HCT116 (cell line): Measurements from ENCODE around the gene SPON1. TPM values are rescaled to one million over a fixed set of nuclear protein-coding genes. Genes with fewer than 3 reads are reported as not detected.

Source experiments
- ATAC-seq: fragments of 200-7000 bp; cut with Tn5 transposase; 2 replicates; pipeline ENCODE4 v1.9.1; 2020; ENCODE audit warnings: mild to moderate bottlenecking, moderate library complexity
- BruUV-seq: library from RNA; stranded (reverse); fragments of 400-500 nt; replicated peaks from 2 replicates; lab custom pipeline; 2021; lab: Mats Ljungman, UMichigan
- CTCF ChIA-PET: fragments of 300-600 bp; sonication (Branson Sonifier 250); formaldehyde crosslinking; loops from one replicate; lab custom pipeline; 2021; ENCODE audit warnings: antibody characterized with exemption; lab: Charles Lee
- POLR2A ChIA-PET: fragments of 300-600, 350-600 bp; sonication (Branson Sonifier 250); formaldehyde crosslinking; loops from one replicate; lab custom pipeline; 2021; ENCODE audit warnings: antibody characterized with exemption; lab: Charles Lee
- RAD21 ChIA-PET, 2 experiments: fragments of 300-600 bp; sonication (Branson Sonifier 250); formaldehyde crosslinking; loops; one replicate each; lab custom pipeline; 2023; ENCODE audit warnings: low total read pairs in 2 of 2; ENCODE audit not compliant: uncharacterized antibody in 2 of 2, unreplicated experiment in 2 of 2, low non-redundant PET in 1 of 2; lab: Charles Lee
- DNase-seq: peaks from one replicate; pipeline ENCODE4 v3.0.0-alpha.2; 2010; ENCODE audit warnings: low read depth, low spot score
- H2AFZ ChIP-seq: fragments of 200-600 bp; shearing (Covaris generic), sonication (generic); 2 replicates; pipeline ENCODE4 v1.6.1; 2017; ENCODE audit warnings: low read depth, mixed run types, mixed read lengths, antibody characterized with exemption, low read length; ENCODE audit not compliant: poor library complexity, severe bottlenecking
- H3K27ac ChIP-seq: 2 replicates; pipeline ENCODE4 v1.5.1; 2012; ENCODE audit warnings: low read depth, low read length
- H3K27me3 ChIP-seq: fragments of 200-600 bp; sonication (generic); 2 replicates; pipeline ENCODE4 v1.6.1; 2016; ENCODE audit warnings: mixed run types, low read length, mixed read lengths; ENCODE audit not compliant: insufficient read depth
- H3K36me3 ChIP-seq, 2 experiments: fragments of 200-500 bp in 1 of 2; fragments of 200-600 bp in 1 of 2; sonication (Bioruptor generic) in 1 of 2; sonication (generic) in 1 of 2; 2 replicates each; pipeline versions ENCODE4 v1.5.1 to v1.6.1; 2014 to 2016; ENCODE audit warnings: low read length in 2 of 2, inconsistent platforms in 1 of 2, mixed read lengths in 1 of 2, mixed run types in 1 of 2; ENCODE audit not compliant: insufficient read depth in 2 of 2, control insufficient read depth in 1 of 2
- H3K4me1 ChIP-seq, 2 experiments: fragments of 200-600 bp in 1 of 2; sonication (generic) in 1 of 2; 2 replicates each; pipeline versions ENCODE4 v1.5.1 to v1.6.1; 2012 to 2017; ENCODE audit warnings: low read length in 2 of 2, inconsistent platforms in 1 of 2, mild to moderate bottlenecking in 1 of 2, mixed read lengths in 1 of 2, mixed run types in 1 of 2, moderate library complexity in 1 of 2; ENCODE audit not compliant: insufficient read depth in 2 of 2, control insufficient read depth in 1 of 2
- H3K4me2 ChIP-seq: fragments of 200-600 bp; sonication (generic); 2 replicates; pipeline ENCODE4 v1.6.1; 2017; ENCODE audit warnings: mixed run types, low read length, mixed read lengths
- H3K4me3 ChIP-seq, 2 experiments: fragments of 200-600 bp in 1 of 2; sonication (generic) in 1 of 2; replicated peaks in 1 of 2; 2 replicates each; pipeline ENCODE4 v1.5.1; 2011 to 2016; ENCODE audit warnings: low read length in 2 of 2, control low read depth in 1 of 2, low read depth in 1 of 2, mild to moderate bottlenecking in 1 of 2, mixed read lengths in 1 of 2, mixed run types in 1 of 2
- H3K79me2 ChIP-seq: fragments of 200-600 bp; sonication (generic); 2 replicates; pipeline ENCODE4 v1.6.1; 2017; ENCODE audit warnings: mild to moderate bottlenecking, mixed run types, low read length, moderate library complexity, mixed read lengths; ENCODE audit not compliant: insufficient read depth
- H3K9ac ChIP-seq: fragments of 200-600 bp; sonication (generic); 2 replicates; pipeline ENCODE4 v1.6.1; 2016; ENCODE audit warnings: low read length, mixed read lengths
- H3K9me2 ChIP-seq: fragments of 200-600 bp; sonication (generic), shearing (Covaris generic); 2 replicates; pipeline ENCODE4 v1.6.1; 2017; ENCODE audit warnings: mixed run types, mild to moderate bottlenecking, moderate library complexity; ENCODE audit not compliant: insufficient read depth
- H3K9me3 ChIP-seq, 2 experiments: fragments of 200-500 bp in 1 of 2; fragments of 200-600 bp in 1 of 2; sonication (Bioruptor generic) in 1 of 2; sonication (generic) in 1 of 2; 2 replicates each; pipeline ENCODE4 v1.6.1; 2014 to 2017; ENCODE audit warnings: low read length in 2 of 2, mixed read lengths in 2 of 2, inconsistent platforms in 1 of 2, low read depth in 1 of 2, mild to moderate bottlenecking in 1 of 2, mixed run types in 1 of 2, moderate library complexity in 1 of 2; ENCODE audit not compliant: control insufficient read depth in 1 of 2, insufficient read depth in 1 of 2
- H4K20me1 ChIP-seq: fragments of 200-600 bp; sonication (generic), shearing (Covaris generic); 2 replicates; pipeline ENCODE4 v1.6.1; 2017; ENCODE audit warnings: mixed run types, mild to moderate bottlenecking, moderate library complexity; ENCODE audit not compliant: insufficient read depth
- ATF3 ChIP-seq: IDR thresholded peaks from 2 replicates; pipeline ENCODE4 v1.6.1; 2012
- EZH2 ChIP-seq: fragments of 200-600 bp; sonication (generic); IDR thresholded peaks from 2 replicates; pipeline ENCODE4 v1.6.1; 2017; ENCODE audit warnings: antibody characterized with exemption, mixed run types
- FOSL1 ChIP-seq: IDR thresholded peaks from 2 replicates; pipeline ENCODE4 v1.6.1; 2012; ENCODE audit warnings: low read depth
- JUND ChIP-seq: IDR thresholded peaks from 2 replicates; pipeline ENCODE4 v1.6.1; 2012
- POLR2AphosphoS5 ChIP-seq: IDR thresholded peaks from 2 replicates; pipeline ENCODE4 v1.6.1; 2011; ENCODE audit warnings: mild to moderate bottlenecking, low read depth, low read length, moderate library complexity
- REST ChIP-seq: IDR thresholded peaks from 2 replicates; pipeline ENCODE4 v1.6.1; 2012; ENCODE audit warnings: low read depth
- SP1 ChIP-seq: IDR thresholded peaks from 2 replicates; pipeline ENCODE4 v1.6.1; 2012; ENCODE audit warnings: low read depth
- SRF ChIP-seq: IDR thresholded peaks from 2 replicates; pipeline ENCODE4 v1.6.1; 2012; ENCODE audit warnings: low read depth
- YY1 ChIP-seq: IDR thresholded peaks from 2 replicates; pipeline ENCODE4 v1.6.1; 2011; ENCODE audit warnings: low read length, low read depth, moderate library complexity, mild to moderate bottlenecking; ENCODE audit not compliant: insufficient replicate concordance; ENCODE audit errors: extremely low read depth
- intact Hi-C: fragments of 100-400 bp; cut with micrococcal nuclease; formaldehyde crosslinking; loops from 2 replicates; pipeline ENCODE4 v1.10.0; 2022
- total RNA-seq: library from RNA; stranded (reverse); gene quantifications from one replicate; pipeline ENCODE4 v1.2.1, GENCODE V29; 2021; ENCODE audit not compliant: unreplicated experiment

SPON1 gene
- total RNA-seq, 1 experiment from 2014 or later, result 0.17 TPM

DNA sequence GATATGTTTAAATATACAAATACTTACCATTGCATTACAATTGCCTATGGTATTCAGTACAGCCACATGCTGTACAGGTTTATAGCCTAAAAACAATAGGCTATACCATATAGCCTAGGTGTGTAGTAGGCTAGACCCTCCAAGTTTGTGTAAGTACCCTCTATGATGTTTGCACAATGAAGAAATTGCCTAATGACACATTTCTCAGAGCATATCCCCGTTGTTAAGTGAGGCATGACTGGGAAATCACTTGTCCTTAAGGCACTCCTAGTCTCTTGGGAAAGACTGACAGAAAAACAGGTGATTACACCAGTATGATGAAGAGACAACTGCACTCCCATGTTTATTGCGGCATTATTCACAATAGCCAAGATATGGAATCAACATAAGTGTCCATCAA, 187.2 kb downstream of the SPON1 start:
- no TSS peak for BruUV-seq
- POLR2A ChIA-PET, result no interaction called here
- RAD21 ChIA-PET, result no interaction called here

More for the DNA sequence above, 187.2 kb downstream of the SPON1 start:
- Histone ChIP-seq H3K36me3 (no peaks in the 10 kb centered on the region), H3K9ac (no peak overlapping the region), H3K4me3 (no peak overlapping the region), H4K20me1 (no peaks in the 10 kb centered on the region), H3K27me3 (0 out of 2 replicates have a peak, but pooled peaks cover 7% of the 10 kb centered on the region), H3K4me1 (no peaks in the 10 kb centered on the region), H3K9me3 (no peaks in the 10 kb centered on the region; a peak in 1 of 4 replicates), H3K27ac (no peak overlapping the region), H2AFZ (no peak overlapping the region), H3K9me2 (no peaks in the 10 kb centered on the region), H3K79me2 (no peaks in the 10 kb centered on the region), H3K4me2 (no peak overlapping the region)
- CTCF ChIA-PET, result interaction anchor here (0.6 to 4.0 kb wide), 12 partner anchors 8 to 378 kb away, joined by 3 to 35 read pairs (median 4); no protein-coding TSS in a partner anchor
- no peak for TF ChIP-seq EZH2
- no peak for TF ChIP-seq SRF
- TF ChIP-seq JUND, result no peak
- TF ChIP-seq SP1, result no peak
- no peak for TF ChIP-seq FOSL1
- no peak for TF ChIP-seq POLR2AphosphoS5
- no peak for TF ChIP-seq ATF3
- TF ChIP-seq YY1, result no peak
- no peak for TF ChIP-seq REST
- intact Hi-C loops, result loop anchor here (2.0 kb wide), 1 partner anchor 179 kb away; no protein-coding TSS in a partner anchor
- ATAC-seq (no peak), DNase-seq (no peak)
